Right atrium auricular region (tissue), 2 donors: ENCODE data around the gene LHPP. TPM values are rescaled to one million over a fixed set of nuclear protein-coding genes. Genes with fewer than 3 reads are reported as not detected.

Source experiments
- DNase-seq: peaks from one replicate; pipeline ENCODE4 v3.0.0-alpha.2; 2019; ENCODE audit warnings: low spot score
- H3K27ac ChIP-seq, 2 donors: fragments of 200-600 bp; sonication (generic); 1 replicate in 1 of 2; 2 replicates in 1 of 2; pipeline ENCODE4 v1.5.1; 2016 to 2019
- H3K27me3 ChIP-seq, 2 donors: fragments of 200-600 bp; sonication (generic); one replicate each; pipeline versions ENCODE4 v1.5.1 to v1.6.0; 2017 to 2019
- H3K36me3 ChIP-seq: fragments of 200-600 bp; sonication (generic); one replicate; pipeline ENCODE4 v1.5.1; 2016
- H3K4me1 ChIP-seq, 2 donors: fragments of 200-600 bp; sonication (generic); one replicate each; pipeline versions ENCODE4 v1.5.1 to v1.6.0; 2017 to 2019
- H3K4me3 ChIP-seq, 2 donors: fragments of 200-600 bp; sonication (generic); 1 replicate in 1 of 2; 2 replicates in 1 of 2; pipeline ENCODE4 v1.5.1; 2017 to 2019; ENCODE audit warnings: mild to moderate bottlenecking in 1 of 2, moderate library complexity in 1 of 2
- H3K9me3 ChIP-seq, 2 donors: fragments of 200-600 bp; sonication (generic); one replicate each; pipeline ENCODE4 v1.5.1; 2019
- total RNA-seq, 2 donors: library from RNA; depleted of rRNA; stranded (reverse); fragments of >200 nt; gene quantifications; one replicate each; pipeline ENCODE4 v1.1.0, GENCODE V29; 2016
- TF ChIP-seq, protein P1 (sequence below), 2 donors: fragments of 200-600 bp; sonication (generic); IDR thresholded peaks; one replicate each; pipeline ENCODE4 v1.5.1; 2019; ENCODE audit warnings: antibody characterized with exemption in 2 of 2

The LHPP gene
- total RNA-seq, 2 donors from 2014 or later: 10.3 to 23.7 TPM

DNA sequence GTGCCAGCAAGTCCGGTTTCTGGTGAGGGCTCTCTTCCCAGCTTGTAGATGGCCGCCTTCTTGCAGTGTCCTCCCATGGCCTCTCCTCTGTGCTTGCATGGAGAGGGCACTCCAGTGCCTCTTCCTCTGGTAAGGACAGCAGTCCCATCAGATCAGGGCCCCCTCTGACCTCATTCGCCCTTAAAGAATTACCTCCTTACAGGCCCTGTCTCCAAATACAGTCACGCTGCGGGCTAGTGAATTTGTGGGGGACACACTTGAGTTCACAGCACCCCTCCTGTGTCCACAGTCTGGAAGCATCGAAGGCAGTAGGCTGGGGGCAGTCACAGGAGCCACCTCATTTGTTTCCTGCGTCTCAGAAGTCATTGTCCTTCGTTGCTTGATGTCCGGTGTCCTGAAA is 54.6 kb downstream of the LHPP start:
- Histone ChIP-seq H3K9me3 (no peaks in the 10 kb centered on the region), H3K4me1 (no peaks in the 10 kb centered on the region), H3K4me3 (no peak overlapping the region), H3K27ac (no peak overlapping the region), H3K36me3 (no peaks in the 10 kb centered on the region), H3K27me3 (no peaks in the 10 kb centered on the region)
- no peak for DNase-seq
- TF ChIP-seq, protein P1, sequence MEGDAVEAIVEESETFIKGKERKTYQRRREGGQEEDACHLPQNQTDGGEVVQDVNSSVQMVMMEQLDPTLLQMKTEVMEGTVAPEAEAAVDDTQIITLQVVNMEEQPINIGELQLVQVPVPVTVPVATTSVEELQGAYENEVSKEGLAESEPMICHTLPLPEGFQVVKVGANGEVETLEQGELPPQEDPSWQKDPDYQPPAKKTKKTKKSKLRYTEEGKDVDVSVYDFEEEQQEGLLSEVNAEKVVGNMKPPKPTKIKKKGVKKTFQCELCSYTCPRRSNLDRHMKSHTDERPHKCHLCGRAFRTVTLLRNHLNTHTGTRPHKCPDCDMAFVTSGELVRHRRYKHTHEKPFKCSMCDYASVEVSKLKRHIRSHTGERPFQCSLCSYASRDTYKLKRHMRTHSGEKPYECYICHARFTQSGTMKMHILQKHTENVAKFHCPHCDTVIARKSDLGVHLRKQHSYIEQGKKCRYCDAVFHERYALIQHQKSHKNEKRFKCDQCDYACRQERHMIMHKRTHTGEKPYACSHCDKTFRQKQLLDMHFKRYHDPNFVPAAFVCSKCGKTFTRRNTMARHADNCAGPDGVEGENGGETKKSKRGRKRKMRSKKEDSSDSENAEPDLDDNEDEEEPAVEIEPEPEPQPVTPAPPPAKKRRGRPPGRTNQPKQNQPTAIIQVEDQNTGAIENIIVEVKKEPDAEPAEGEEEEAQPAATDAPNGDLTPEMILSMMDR (IDR thresholded peaks at IDR 0.05): no peak

DNA sequence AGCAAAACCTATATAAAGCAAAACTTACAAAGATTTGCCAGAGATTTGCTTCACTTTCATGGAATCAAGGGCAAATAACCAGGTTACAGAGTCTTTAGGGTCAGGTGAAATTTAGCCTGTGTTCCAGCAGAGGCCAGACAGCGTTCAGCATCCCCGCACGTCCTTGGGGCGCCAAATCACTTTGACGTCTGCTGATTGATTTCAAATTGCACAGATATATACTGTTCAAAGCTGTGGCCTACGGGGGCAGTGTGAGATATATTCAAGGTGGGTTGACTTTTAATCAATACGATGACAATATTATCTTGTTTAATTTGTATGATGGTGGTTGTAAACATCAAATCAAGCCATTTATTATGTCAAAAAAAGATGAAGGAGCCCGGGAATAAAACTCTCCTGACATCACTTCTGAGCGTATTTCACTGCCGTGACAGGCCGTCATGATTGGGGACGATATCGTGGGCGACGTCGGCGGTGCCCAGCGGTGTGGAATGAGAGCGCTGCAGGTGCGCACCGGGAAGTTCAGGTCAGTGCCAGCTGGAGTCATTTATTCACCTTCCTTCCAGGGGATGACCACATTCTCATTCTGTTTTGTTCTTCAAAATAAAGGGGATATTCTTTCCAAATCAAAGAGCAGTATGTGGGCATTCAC is 55.2 kb downstream of the LHPP start:
- H3K36me3 ChIP-seq: no peaks in the 10 kb centered on the region
- no peak overlapping the region for H3K27ac ChIP-seq
- no peaks in the 10 kb centered on the region for H3K4me1 ChIP-seq
- H3K4me3 ChIP-seq: no peak overlapping the region
- no peak for DNase-seq
- no peaks in the 10 kb centered on the region for H3K27me3 ChIP-seq
- no peaks in the 10 kb centered on the region for H3K9me3 ChIP-seq
- TF ChIP-seq, protein P1 (IDR thresholded peaks at IDR 0.05): no peak

DNA sequence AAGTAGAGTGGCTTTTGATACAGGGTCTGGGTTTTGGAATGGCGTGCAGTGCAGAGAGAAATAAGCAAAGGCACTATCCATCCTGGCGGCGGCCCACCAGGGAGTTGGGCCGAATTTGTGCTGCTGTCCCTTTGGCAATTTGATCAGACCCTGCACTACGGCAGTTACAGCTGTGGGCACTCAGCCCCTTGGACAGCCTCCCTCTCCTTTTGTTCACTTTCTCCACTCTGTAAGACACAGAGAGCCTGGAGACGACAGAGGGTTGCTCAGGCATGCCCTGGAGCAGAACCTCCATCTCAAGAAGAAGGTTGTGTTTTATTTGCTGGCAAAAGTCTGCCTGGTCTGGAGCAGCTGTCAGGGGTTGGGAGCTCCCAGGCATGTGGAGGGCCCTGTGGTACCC is 55.8 kb downstream of the LHPP start:
- TF ChIP-seq, protein P1 (IDR thresholded peaks at IDR 0.05): no peak
- no peak overlapping the region for H3K27ac ChIP-seq
- no peaks in the 10 kb centered on the region for H3K27me3 ChIP-seq
- H3K9me3 ChIP-seq: no peaks in the 10 kb centered on the region
- no peaks in the 10 kb centered on the region for H3K36me3 ChIP-seq
- no peak for DNase-seq
- peaks cover 0 to 5% of the 10 kb centered on the region in 2 donors for H3K4me1 ChIP-seq
- H3K4me3 ChIP-seq: no peak overlapping the region

DNA sequence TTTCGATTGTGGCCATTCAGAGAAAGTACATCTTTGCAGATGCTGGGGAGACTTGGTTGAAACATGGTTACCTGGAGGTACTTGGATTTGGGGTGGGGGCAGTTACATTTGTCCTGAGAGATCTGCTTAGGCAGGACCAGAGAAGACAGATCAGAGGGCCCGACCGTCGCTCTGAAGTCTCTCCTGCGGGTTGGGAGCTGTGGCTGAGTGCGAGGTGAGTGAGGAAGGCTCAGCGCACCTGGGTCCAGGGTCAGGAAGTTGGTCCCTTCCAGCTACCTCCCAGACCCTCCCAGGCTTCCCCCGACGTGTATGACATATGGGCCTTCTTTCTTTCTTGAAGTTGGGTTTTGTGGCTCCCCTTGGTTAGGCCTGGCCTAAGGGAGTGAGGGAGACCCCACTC is 56.3 kb downstream of the LHPP start:
- no peaks in the 10 kb centered on the region for H3K36me3 ChIP-seq
- no peak overlapping the region for H3K4me3 ChIP-seq
- H3K27me3 ChIP-seq: no peaks in the 10 kb centered on the region
- peaks cover 0 to 9% of the 10 kb centered on the region in 2 donors for H3K4me1 ChIP-seq
- TF ChIP-seq, protein P1 (IDR thresholded peaks at IDR 0.05): no peak
- no peaks in the 10 kb centered on the region for H3K9me3 ChIP-seq
- DNase-seq: no peak
- H3K27ac ChIP-seq: no peak overlapping the region

DNA sequence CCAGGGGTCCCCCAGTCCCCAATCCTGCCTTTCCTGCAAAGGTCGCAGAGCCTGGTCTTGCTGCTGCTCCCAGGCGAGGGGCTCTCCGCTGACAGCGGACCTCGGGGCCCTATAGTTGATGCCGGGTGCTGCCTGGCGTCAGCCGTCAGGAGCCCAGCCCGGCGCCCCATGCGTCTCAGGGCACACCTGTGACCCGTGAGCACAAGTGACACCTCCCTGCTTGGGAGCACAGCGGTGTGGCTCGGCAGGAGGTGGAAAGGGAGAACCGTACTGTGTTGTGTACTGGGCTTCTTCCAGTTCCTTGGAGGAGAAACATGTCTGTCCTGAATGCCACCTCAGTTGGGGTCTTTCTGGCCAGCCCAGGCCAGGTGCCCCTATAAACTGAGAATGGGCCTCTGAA is 56.7 kb downstream of the LHPP start:
- no peak for DNase-seq
- no peaks in the 10 kb centered on the region for H3K9me3 ChIP-seq
- TF ChIP-seq, protein P1 (IDR thresholded peaks at IDR 0.05): no peak
- no peak overlapping the region for H3K4me3 ChIP-seq
- H3K27me3 ChIP-seq: no peaks in the 10 kb centered on the region
- no peak overlapping the region for H3K27ac ChIP-seq
- H3K36me3 ChIP-seq: no peaks in the 10 kb centered on the region
- H3K4me1 ChIP-seq: peaks cover 0 to 14% of the 10 kb centered on the region in 2 donors
